HEK293 (cell line): ENCODE measurements around the gene ASTN2.

Experiments
- CTCF ChIA-PET: fragments of 350-600 bp; formaldehyde crosslinking; extraction: SDS; loops from one replicate; lab custom pipeline; 2021; ENCODE audit warnings: antibody characterized with exemption; lab: Yijun Ruan, JAX
- POLR2A ChIA-PET: fragments of 300-600 bp; formaldehyde crosslinking; extraction: SDS; loops from one replicate; lab custom pipeline; 2020; ENCODE audit warnings: antibody characterized with exemption, inconsistent platforms; lab: Yijun Ruan, JAX
- H3K27ac ChIP-seq: fragments of 200-500 bp; sonication (Bioruptor generic); 2 replicates; pipeline ENCODE4 v1.5.1; 2014; ENCODE audit warnings: low read depth, low read length, control low read depth, inconsistent platforms; ENCODE audit errors: extremely low read depth
- H3K36me3 ChIP-seq, 2 experiments: fragments of 200-500 bp in 1 of 2; sonication (Bioruptor generic) in 1 of 2; 1 replicate in 1 of 2; 2 replicates in 1 of 2; pipeline ENCODE4 v1.5.1; 2014 to 2017; ENCODE audit warnings: inconsistent platforms in 2 of 2, low read length in 2 of 2; ENCODE audit not compliant: control insufficient read depth in 2 of 2, insufficient read depth in 1 of 2
- H3K4me1 ChIP-seq: fragments of 200-500 bp; sonication (Bioruptor generic); 2 replicates; pipeline ENCODE4 v1.5.1; 2014; ENCODE audit warnings: mild to moderate bottlenecking, low read length, inconsistent platforms; ENCODE audit not compliant: control insufficient read depth, insufficient read depth
- H3K4me3 ChIP-seq: 2 replicates; pipeline ENCODE4 v1.5.1; 2011; ENCODE audit warnings: low read depth, mild to moderate bottlenecking, control low read depth, low read length, moderate library complexity
- H3K9me3 ChIP-seq: fragments of 200-500 bp; sonication (Bioruptor generic); 2 replicates; pipeline ENCODE4 v1.5.1; 2014; ENCODE audit warnings: low read depth, low read length, inconsistent platforms; ENCODE audit not compliant: control insufficient read depth, insufficient read depth
- ATF2 ChIP-seq: fragments of 450-650 bp; formaldehyde crosslinking; IDR thresholded peaks from 2 replicates; pipeline ENCODE4 v1.5.1; 2016; ENCODE audit warnings: missing biosample characterization, missing genetic modification characterization, low read depth
- ELK4 ChIP-seq: IDR thresholded peaks from 2 replicates; pipeline ENCODE4 v1.6.1; 2011; ENCODE audit warnings: mild to moderate bottlenecking, low read depth, low read length, borderline replicate concordance
- GLIS1 ChIP-seq: fragments of 450-650 bp; formaldehyde crosslinking; IDR thresholded peaks from 2 replicates; pipeline ENCODE4 v1.5.1; 2016; ENCODE audit warnings: missing biosample characterization, missing genetic modification characterization
- HIC1 ChIP-seq: fragments of 450-650 bp; formaldehyde crosslinking; IDR thresholded peaks from 2 replicates; pipeline ENCODE4 v1.5.1; 2016; ENCODE audit warnings: missing biosample characterization, missing genetic modification characterization
- YY2 ChIP-seq: fragments of 450-650 bp; formaldehyde crosslinking; IDR thresholded peaks from 2 replicates; pipeline ENCODE4 v1.5.1; 2016; ENCODE audit warnings: missing biosample characterization, missing genetic modification characterization
- ZBTB44 ChIP-seq: fragments of 450-650 bp; IDR thresholded peaks from 2 replicates; pipeline ENCODE4 v1.5.1; 2018; ENCODE audit warnings: missing biosample characterization, mild to moderate bottlenecking, missing genetic modification characterization
- ZNF16 ChIP-seq: fragments of 450-650 bp; formaldehyde crosslinking; IDR thresholded peaks from 2 replicates; pipeline ENCODE4 v1.5.1; 2016; ENCODE audit warnings: low read depth, missing biosample characterization, missing genetic modification characterization
- ZNF18 ChIP-seq: fragments of 450-650 bp; formaldehyde crosslinking; IDR thresholded peaks from 2 replicates; pipeline ENCODE4 v1.5.1; 2016; ENCODE audit warnings: missing biosample characterization, missing genetic modification characterization
- ZNF184 ChIP-seq: fragments of 450-650 bp; IDR thresholded peaks from 2 replicates; pipeline ENCODE4 v1.5.1; 2018; ENCODE audit warnings: missing biosample characterization, mild to moderate bottlenecking, missing genetic modification characterization
- ZNF202 ChIP-seq: fragments of 450-650 bp; formaldehyde crosslinking; IDR thresholded peaks from 2 replicates; pipeline ENCODE4 v1.5.1; 2016; ENCODE audit warnings: missing biosample characterization, missing genetic modification characterization, borderline replicate concordance
- ZNF280C ChIP-seq: fragments of 450-650 bp; formaldehyde crosslinking; IDR thresholded peaks from 2 replicates; pipeline ENCODE4 v1.5.1; 2016; ENCODE audit warnings: missing biosample characterization, missing genetic modification characterization
- ZNF366 ChIP-seq: fragments of 450-650 bp; formaldehyde crosslinking; conservative IDR thresholded peaks from 2 replicates; pipeline ENCODE4 v1.5.1; 2016; ENCODE audit warnings: missing biosample characterization, missing genetic modification characterization
- ZNF473 ChIP-seq: fragments of 450-650 bp; formaldehyde crosslinking; IDR thresholded peaks from 2 replicates; pipeline ENCODE4 v1.5.1; 2017; ENCODE audit warnings: missing biosample characterization, missing genetic modification characterization
- ZNF488 ChIP-seq: fragments of 450-650 bp; formaldehyde crosslinking; IDR thresholded peaks from 2 replicates; pipeline ENCODE4 v1.5.1; 2016; ENCODE audit warnings: missing biosample characterization, missing genetic modification characterization
- ZNF514 ChIP-seq: fragments of 450-650 bp; formaldehyde crosslinking; IDR thresholded peaks from 2 replicates; pipeline ENCODE4 v1.5.1; 2016; ENCODE audit warnings: missing biosample characterization, missing genetic modification characterization
- ZNF623 ChIP-seq: fragments of 450-650 bp; formaldehyde crosslinking; IDR thresholded peaks from 2 replicates; pipeline ENCODE4 v1.5.1; 2016; ENCODE audit warnings: missing biosample characterization, missing genetic modification characterization

Gene ASTN2

GRCh38 chr9:116643691-116644090, 771.2 kb downstream of the ASTN2 start (continued):
- TF ChIP-seq ZNF18 (tag by site-specific recombination) = no peak
- no peak for TF ChIP-seq ZNF623 (tag by site-specific recombination)

- no peak for TF ChIP-seq ZNF514 (tag by site-specific recombination)
- no peak for TF ChIP-seq ATF2 (tag by site-specific recombination)
- TF ChIP-seq ZNF184 (tag by site-specific recombination) = no peak
- TF ChIP-seq GLIS1 (tag by site-specific recombination) = no peak
- TF ChIP-seq ELK4 = no peak
- no peak for TF ChIP-seq ZNF280C (tag by site-specific recombination)
- TF ChIP-seq ZBTB44 (tag by site-specific recombination) = no peak
- TF ChIP-seq HIC1 = no peak
- TF ChIP-seq YY2 (tag by site-specific recombination) = no peak
- no peak for TF ChIP-seq ZNF473
- no peak for TF ChIP-seq ZNF202
- TF ChIP-seq ZNF488 (tag by site-specific recombination) = no peak
- no peak for TF ChIP-seq ZNF366
- TF ChIP-seq ZNF16 (tag by site-specific recombination) = no peak
- TF ChIP-seq, all 188 proteins: peak for 0
- ChIA-PET CTCF (interaction anchor here (0.6 to 1.3 kb wide), 2 partner anchors 20 to 1049 kb away, joined by 3 to 6 read pairs; no protein-coding TSS in a partner anchor), POLR2A (no interaction called here)
- H3K27ac ChIP-seq = no peak overlapping the region
- H3K4me3 ChIP-seq = no peak overlapping the region
- H3K36me3 ChIP-seq = no peaks in the 10 kb centered on the region
- H3K4me1 ChIP-seq = no peaks in the 10 kb centered on the region
- no peaks in the 10 kb centered on the region for H3K9me3 ChIP-seq
Measured at GRCh38 chr9:116641292-116642059, 773.4 kb downstream of the ASTN2 start.
